ENCODE data around the gene FADS2. TPM values are rescaled to one million over a fixed set of nuclear protein-coding genes. Genes with fewer than 3 reads are reported as not detected.

FADS2 gene
- total and polyA plus RNA-seq, 2 of the 13 experiments (the other 11 are each of a cell fraction or from before 2014, with no cell fraction given) = 90.1 to 124 TPM

GRCh38 chr11:61816736-61817455 lies 11.2 kb upstream of the FADS2 start, which contains the start of gene FADS1 (continued):
- TF ChIP-seq IKZF4 (CRISPR knock-in tag; IDR thresholded peaks at IDR 0.05; ENCODE audit: borderline replicate concordance, low read depth, not compliant biosample characterization) (no peak), ZC3H13 (CRISPR knock-in tag; IDR thresholded peaks at IDR 0.05) (no peak; the same call in 1 of the 2 replicates), ARNTL (CRISPR knock-in tag; IDR thresholded peaks at IDR 0.05) (peak; percentile 77; the same call in 1 of the 2 replicates), SP1 (IDR thresholded peaks at IDR 0.05) (no peak), SP1 (CRISPR knock-in tag; IDR thresholded peaks at IDR 0.05) (peak; percentile 14; the same call in 1 of the 2 replicates), CREM (IDR thresholded peaks at IDR 0.05) (peak; percentile 69), CREM (CRISPR knock-in tag; IDR thresholded peaks at IDR 0.05) (peak; percentile 58; the same call in 1 of the 2 replicates), MTF2 (CRISPR knock-in tag; IDR thresholded peaks at IDR 0.05; ENCODE audit: borderline replicate concordance) (no peak), ZFP82 (CRISPR knock-in tag; IDR thresholded peaks at IDR 0.05; ENCODE audit: borderline replicate concordance) (peak; percentile 87; the same call in 1 of the 2 replicates), ZNF354B (CRISPR knock-in tag; IDR thresholded peaks at IDR 0.05) (no peak), DR1 (CRISPR knock-in tag; IDR thresholded peaks at IDR 0.05) (peak; percentile 79), NR1H2 (CRISPR knock-in tag; IDR thresholded peaks at IDR 0.05; ENCODE audit: borderline replicate concordance, low read depth) (no peak), ZFY (CRISPR knock-in tag; IDR thresholded peaks at IDR 0.05) (peak; percentile 83), ATF7 (IDR thresholded peaks at IDR 0.05) (peak; percentile 25; the same call in 1 of the 2 replicates), ATF7 (CRISPR knock-in tag; IDR thresholded peaks at IDR 0.05) (peak; percentile 86), PITX1 (CRISPR knock-in tag; IDR thresholded peaks at IDR 0.05) (no peak), ZBTB21 (CRISPR knock-in tag; IDR thresholded peaks at IDR 0.05) (peak; percentile 82), ZNF749 (CRISPR knock-in tag; IDR thresholded peaks at IDR 0.05; ENCODE audit: borderline replicate concordance) (peak; percentile 87; the same call in 1 of the 2 replicates), CBFB (CRISPR knock-in tag; IDR thresholded peaks at IDR 0.05) (peak; percentile 55; the same call in 1 of the 2 replicates), CSRNP1 (CRISPR knock-in tag; IDR thresholded peaks at IDR 0.05) (no peak), NFE2 (CRISPR knock-in tag; IDR thresholded peaks at IDR 0.05) (no peak), ZNF318 (CRISPR knock-in tag; IDR thresholded peaks at IDR 0.05) (peak; percentile 87; the same call in 1 of the 2 replicates)

Data from HepG2 (cell line).